Tibial nerve (tissue), 3 donors: ENCODE data around the gene ROR1.

ENCODE experiments used
- POLR2A ChIP-seq, 2 donors: fragments of 450-650 bp; IDR thresholded peaks; one replicate each; pipeline ENCODE4 v1.6.1; 2017; ENCODE audit warnings: antibody characterized with exemption in 2 of 2, mild to moderate bottlenecking in 2 of 2, moderate library complexity in 2 of 2
- TF ChIP-seq, protein P1 (sequence below), 5 experiments: fragments of 200-600 bp in 3 of 5; fragments of 450-650 bp in 2 of 5; sonication (generic) in 3 of 5; IDR thresholded peaks; one replicate each; pipeline ENCODE4 v1.5.1; 2016 to 2019; ENCODE audit warnings: antibody characterized with exemption in 5 of 5, mild to moderate bottlenecking in 3 of 5, moderate library complexity in 2 of 5

DNA sequence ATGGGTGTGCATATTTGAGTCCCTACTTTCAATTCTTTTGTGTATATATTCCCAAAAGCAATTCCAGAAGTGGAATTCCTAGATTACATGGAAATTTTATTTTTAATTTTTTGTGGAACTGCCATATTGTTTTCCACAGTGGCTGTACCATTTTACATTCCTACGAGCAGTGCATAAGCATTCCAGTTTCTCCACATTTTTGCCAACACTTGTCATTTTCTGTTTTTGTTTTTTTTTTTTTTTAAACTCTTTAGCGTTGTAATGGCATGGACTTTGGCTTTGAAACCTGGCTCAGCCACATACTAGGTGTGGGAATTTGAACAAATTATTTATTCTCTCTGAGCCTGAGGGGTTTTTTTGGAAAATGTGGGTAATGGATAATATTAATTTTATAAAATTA, 215.1 kb downstream of the ROR1 start:
- no peak for TF ChIP-seq POLR2A (IDR thresholded peaks at IDR 0.05)
- TF ChIP-seq, protein P1, sequence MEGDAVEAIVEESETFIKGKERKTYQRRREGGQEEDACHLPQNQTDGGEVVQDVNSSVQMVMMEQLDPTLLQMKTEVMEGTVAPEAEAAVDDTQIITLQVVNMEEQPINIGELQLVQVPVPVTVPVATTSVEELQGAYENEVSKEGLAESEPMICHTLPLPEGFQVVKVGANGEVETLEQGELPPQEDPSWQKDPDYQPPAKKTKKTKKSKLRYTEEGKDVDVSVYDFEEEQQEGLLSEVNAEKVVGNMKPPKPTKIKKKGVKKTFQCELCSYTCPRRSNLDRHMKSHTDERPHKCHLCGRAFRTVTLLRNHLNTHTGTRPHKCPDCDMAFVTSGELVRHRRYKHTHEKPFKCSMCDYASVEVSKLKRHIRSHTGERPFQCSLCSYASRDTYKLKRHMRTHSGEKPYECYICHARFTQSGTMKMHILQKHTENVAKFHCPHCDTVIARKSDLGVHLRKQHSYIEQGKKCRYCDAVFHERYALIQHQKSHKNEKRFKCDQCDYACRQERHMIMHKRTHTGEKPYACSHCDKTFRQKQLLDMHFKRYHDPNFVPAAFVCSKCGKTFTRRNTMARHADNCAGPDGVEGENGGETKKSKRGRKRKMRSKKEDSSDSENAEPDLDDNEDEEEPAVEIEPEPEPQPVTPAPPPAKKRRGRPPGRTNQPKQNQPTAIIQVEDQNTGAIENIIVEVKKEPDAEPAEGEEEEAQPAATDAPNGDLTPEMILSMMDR (IDR thresholded peaks at IDR 0.05) = no peak
